Smooth muscle cell (in vitro differentiated cells): Measurements from ENCODE around the gene IRF7. TPM values are rescaled to one million over a fixed set of nuclear protein-coding genes. Genes with fewer than 3 reads are reported as not detected.

ENCODE experiments used
- DNase-seq: peaks from one replicate; lab custom pipeline; 2025; ENCODE audit not compliant: unreplicated experiment; lab: John Stamatoyannopoulos, UW
- H2AFZ ChIP-seq: fragments of 200-600 bp; sonication (generic); 2 replicates; pipeline ENCODE4 v1.6.0; 2016; ENCODE audit warnings: antibody characterized with exemption, low read depth, mild to moderate bottlenecking
- H3F3A ChIP-seq: fragments of 200-600 bp; sonication (generic); 2 replicates; pipeline ENCODE4 v1.6.0; 2017; ENCODE audit warnings: antibody characterized with exemption, low read depth
- H3K27ac ChIP-seq: fragments of 200-600 bp; sonication (generic); 2 replicates; pipeline ENCODE4 v1.5.1; 2016; ENCODE audit warnings: low read depth, mild to moderate bottlenecking
- H3K27me3 ChIP-seq: fragments of 200-600 bp; sonication (generic); 2 replicates; pipeline ENCODE4 v1.6.1; 2016; ENCODE audit warnings: low read depth, mild to moderate bottlenecking
- H3K36me3 ChIP-seq: fragments of 200-600 bp; sonication (generic); 2 replicates; pipeline ENCODE4 v1.5.1; 2016; ENCODE audit warnings: low read depth
- H3K4me1 ChIP-seq: fragments of 200-600 bp; sonication (generic); 2 replicates; pipeline ENCODE4 v1.5.1; 2016; ENCODE audit warnings: low read depth
- H3K4me2 ChIP-seq: fragments of 200-600 bp; sonication (generic); 2 replicates; pipeline ENCODE4 v1.6.0; 2016; ENCODE audit warnings: mild to moderate bottlenecking
- H3K4me3 ChIP-seq: fragments of 200-600 bp; sonication (generic); 2 replicates; pipeline ENCODE4 v1.5.1; 2016; ENCODE audit warnings: mild to moderate bottlenecking
- H3K79me2 ChIP-seq: fragments of 200-600 bp; sonication (generic); 2 replicates; pipeline ENCODE4 v1.6.0; 2016; ENCODE audit warnings: low read depth, mild to moderate bottlenecking
- H3K9ac ChIP-seq: fragments of 200-600 bp; sonication (generic); 2 replicates; pipeline ENCODE4 v1.6.0; 2016; ENCODE audit warnings: low read depth
- H3K9me3 ChIP-seq: fragments of 200-600 bp; sonication (generic); replicated peaks from 2 replicates; pipeline ENCODE4 v1.5.1; 2016; ENCODE audit warnings: low read depth
- H4K20me1 ChIP-seq: fragments of 200-600 bp; sonication (generic); 2 replicates; pipeline ENCODE4 v1.6.0; 2016; ENCODE audit warnings: low read depth
- CTCF ChIP-seq: fragments of 200-600 bp; sonication (generic); IDR thresholded peaks from 2 replicates; pipeline ENCODE4 v1.5.1; 2017; ENCODE audit warnings: borderline replicate concordance, mild to moderate bottlenecking, antibody characterized with exemption; ENCODE audit not compliant: insufficient read depth, poor library complexity, severe bottlenecking
- WGBS: methylation state at CpG from one replicate; pipeline ENCODE4 v1.1.7; 2016; ENCODE audit warnings: low lambda C conversion rate; 5-methylcytosine and 5-hydroxymethylcytosine counted together
- polyA plus RNA-seq: library from polyadenylated mRNA; unstranded; fragments of >200 nt; fragmentation: Nextera tagmentation; extraction: Ambion mirVana; gene quantifications from 2 replicates; pipeline ENCODE4 v1.2.1, GENCODE V29; 2016
- total RNA-seq: library from RNA; depleted of rRNA; stranded (reverse); fragments of >200 nt; gene quantifications from 2 replicates; pipeline ENCODE4 v1.2.3, GENCODE V29; 2014

Gene IRF7
- total and polyA plus RNA-seq, 2 experiments from 2014 or later: 7.1 to 14.3 TPM

- DNase-seq: no peak
- peaks cover 66% of the 10 kb centered on the region for H4K20me1 ChIP-seq
These were observed 37.3 kb downstream of the IRF7 start for GRCh38 chr11:578276-579035.

GRCh38 chr11:577611-577894 is 38.2 kb downstream of the IRF7 start:
- Histone ChIP-seq H3K36me3 (no peaks in the 10 kb centered on the region), H3K9me3 (no peaks in the 10 kb centered on the region), H4K20me1 (peaks cover 58% of the 10 kb centered on the region), H3K27ac (peak overlapping the region; percentile 82), H3K9ac (peak overlapping the region; percentile 97), H2AFZ (no peak overlapping the region), H3K79me2 (peaks cover 58% of the 10 kb centered on the region), H3K4me1 (peaks cover 19% of the 10 kb centered on the region), H3K27me3 (no peaks in the 10 kb centered on the region), H3K4me2 (peak overlapping the region; percentile 99), H3K4me3 (peak overlapping the region; percentile 97), H3F3A (peaks cover 3% of the 10 kb centered on the region)
- DNase-seq: no peak
- no peak for TF ChIP-seq CTCF
- WGBS: 83% methylated on average over 6 of the region's 6 CpGs

More at GRCh38 chr11:578276-579035, 37.3 kb downstream of the IRF7 start:
- Histone ChIP-seq H3K9ac (no peak overlapping the region), H3K4me1 (peaks cover 19% of the 10 kb centered on the region), H3K4me3 (peak overlapping the region; percentile 97), H2AFZ (no peak overlapping the region), H3K27ac (peak overlapping the region; percentile 82), H3K27me3 (no peaks in the 10 kb centered on the region), H3K36me3 (no peaks in the 10 kb centered on the region), H3K79me2 (peaks cover 67% of the 10 kb centered on the region), H3K9me3 (no peaks in the 10 kb centered on the region), H3K4me2 (peak overlapping the region; percentile 99), H3F3A (peaks cover 3% of the 10 kb centered on the region)
- no peak for TF ChIP-seq CTCF
- 85% methylated on average over 21 of the region's 21 CpGs for WGBS

GRCh38 chr11:576811-577610 is 38.7 kb downstream of the IRF7 start:
- Histone ChIP-seq H3K9me3 (no peaks in the 10 kb centered on the region), H3K4me2 (peak overlapping the region; percentile 99), H3K36me3 (no peaks in the 10 kb centered on the region), H2AFZ (no peak overlapping the region), H3K4me1 (peaks cover 19% of the 10 kb centered on the region), H4K20me1 (peaks cover 53% of the 10 kb centered on the region), H3K9ac (peak overlapping the region; percentile 97), H3K27me3 (no peaks in the 10 kb centered on the region), H3K4me3 (peak overlapping the region; percentile 97), H3K27ac (peak overlapping the region; percentile 82), H3F3A (peaks cover 3% of the 10 kb centered on the region), H3K79me2 (peaks cover 53% of the 10 kb centered on the region)
- 10% methylated on average over 39 of the region's 48 CpGs for WGBS
- DNase-seq: no peak
- TF ChIP-seq CTCF: no peak
